Stimulated activated CD4-positive, alpha-beta T cell treated with anti-CD3 and anti-CD28 coated beads, Interleukin-4, amount 100 ng/mL, for 1 hour (primary cell): ENCODE measurements around the gene PRKG1.
"Not testable (repeated sequence)": the region's sequence is repeated elsewhere in the genome, so short reads cannot be mapped to it uniquely, and the experiment has no call there.

ENCODE experiments used
- DNase-seq: peaks from one replicate; pipeline ENCODE4 v3.0.0-alpha.2; 2020

PRKG1 gene

DNA sequence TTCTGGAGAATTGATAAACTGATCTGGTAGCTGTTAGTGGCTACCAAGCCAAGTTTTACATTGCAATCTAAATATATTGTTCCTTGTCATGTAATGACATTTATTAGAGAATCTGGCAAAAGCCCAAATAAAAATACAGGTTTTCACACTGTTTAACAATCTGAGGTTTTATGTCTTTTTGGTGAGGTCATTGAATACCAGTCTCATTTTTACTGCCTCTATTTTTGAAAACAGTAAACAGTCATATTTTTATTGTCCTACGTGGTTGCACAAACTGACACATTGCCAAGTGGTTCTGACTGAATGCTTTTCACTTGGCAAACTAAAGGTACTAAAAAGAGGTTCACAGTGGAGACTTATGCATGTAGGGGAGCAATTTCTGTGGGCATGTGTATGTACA is 157.5 kb downstream of the PRKG1 start:
- no peak for DNase-seq

DNA sequence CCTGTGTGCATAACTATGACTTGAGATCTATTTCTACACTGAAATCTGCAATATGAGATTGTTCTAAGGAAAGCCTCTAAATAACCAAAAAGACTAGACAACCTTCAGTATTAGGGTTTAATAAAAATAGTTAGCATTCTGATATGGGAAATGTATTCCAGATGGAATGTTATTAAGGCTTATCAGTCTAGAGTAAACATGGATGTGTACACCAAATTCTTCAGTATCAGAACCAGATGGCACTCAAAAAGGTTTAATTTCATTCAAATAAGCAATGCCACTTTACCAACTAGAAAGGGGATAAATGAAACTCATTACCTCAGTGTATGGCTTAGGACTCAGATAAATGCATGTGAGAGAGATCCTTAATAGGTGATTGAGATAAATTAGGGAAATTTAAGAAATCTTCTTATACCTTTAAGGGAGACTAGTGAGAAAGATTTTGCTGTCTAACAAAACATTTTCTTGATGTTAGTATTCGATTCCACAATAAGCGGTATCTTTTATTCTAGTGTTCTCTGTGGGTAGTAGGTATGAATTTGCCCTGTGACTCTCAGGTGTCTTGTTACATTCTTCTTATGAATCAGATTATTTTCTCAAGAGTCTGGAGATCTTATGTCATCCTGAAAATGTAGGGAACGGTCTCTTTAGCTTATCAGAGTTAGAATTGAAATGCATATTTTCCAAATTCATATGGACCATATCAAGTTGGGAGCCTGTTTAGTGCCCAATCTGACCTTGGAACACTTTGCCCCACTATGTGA is 159.2 kb downstream of the PRKG1 start:
- no peak for DNase-seq

DNA sequence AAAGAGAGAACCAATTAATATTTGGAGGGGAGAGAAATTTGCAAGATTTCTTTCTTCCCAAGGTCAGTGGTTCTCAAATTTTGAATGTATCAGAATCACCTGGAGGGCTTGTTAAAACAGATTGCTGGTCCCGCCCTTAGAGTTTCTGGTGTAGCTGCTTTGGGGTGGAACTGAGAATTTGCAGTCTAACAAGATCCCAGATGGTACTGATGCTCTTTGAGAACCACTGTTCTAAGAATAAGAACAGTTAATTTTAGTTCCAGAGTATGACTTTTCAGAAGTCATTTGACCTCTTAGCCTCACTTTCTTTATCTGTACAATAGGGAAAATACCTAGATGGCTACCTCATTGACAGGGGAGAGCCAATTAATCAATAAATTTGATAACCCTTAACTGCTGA is 161.6 kb downstream of the PRKG1 start:
- DNase-seq, result no peak

DNA sequence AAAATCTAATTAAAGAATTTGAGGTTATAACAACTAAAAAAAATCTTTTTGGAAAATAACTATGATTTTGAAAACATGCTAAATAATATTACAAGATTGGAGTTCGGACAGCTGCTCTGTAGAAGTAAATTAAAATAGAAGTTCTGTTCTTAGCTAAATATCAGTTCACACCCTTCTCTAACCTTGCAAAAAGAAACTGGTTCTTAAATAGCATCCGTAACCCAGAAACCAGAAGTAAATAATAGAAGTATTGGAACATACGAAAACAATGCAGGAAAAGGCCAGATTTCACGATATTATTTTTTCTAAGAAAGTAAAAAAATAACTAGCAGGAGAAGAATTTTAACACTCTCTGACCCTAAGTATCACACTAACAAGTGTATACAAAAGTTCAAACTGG is 164.7 kb downstream of the PRKG1 start:
- DNase-seq, result no peak

DNA sequence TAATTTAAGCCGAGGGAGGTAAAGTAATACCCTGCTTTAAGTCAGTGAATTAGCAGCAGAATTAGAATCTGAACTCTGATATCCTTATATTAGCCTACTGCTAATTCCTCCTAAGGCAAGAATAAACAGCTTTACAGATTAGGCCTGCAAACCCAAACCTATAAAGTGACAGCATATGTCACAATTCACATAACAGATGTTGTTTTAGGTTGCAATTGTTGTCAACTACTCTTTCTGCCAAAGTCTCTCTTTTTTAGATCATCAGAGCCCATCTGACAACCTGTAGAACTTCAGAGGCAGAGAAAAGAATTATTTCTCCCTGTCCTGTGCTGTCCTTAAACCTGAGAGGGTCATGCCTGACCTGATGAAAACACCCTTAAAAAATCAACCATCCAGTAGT is 167.2 kb downstream of the PRKG1 start:
- no peak for DNase-seq

DNA sequence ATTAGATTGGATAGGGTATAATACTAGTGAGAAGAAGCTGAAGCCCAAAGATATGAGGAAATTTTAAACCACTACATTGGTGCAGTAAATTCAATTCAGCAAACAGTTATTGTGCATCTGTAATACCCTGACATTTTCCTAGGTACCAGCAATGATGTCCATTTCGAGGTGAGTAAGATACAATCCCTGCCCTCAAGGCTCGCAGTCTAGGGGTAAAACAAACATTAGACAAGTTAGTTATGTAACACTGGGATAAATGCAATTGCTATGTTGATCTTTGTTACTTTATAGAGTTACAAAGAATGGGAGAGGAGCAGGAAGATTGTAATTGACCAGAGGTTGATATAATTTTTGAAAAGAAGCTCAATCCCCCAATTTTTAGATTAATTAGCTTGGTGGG is 168.1 kb downstream of the PRKG1 start:
- DNase-seq, result no peak

DNA sequence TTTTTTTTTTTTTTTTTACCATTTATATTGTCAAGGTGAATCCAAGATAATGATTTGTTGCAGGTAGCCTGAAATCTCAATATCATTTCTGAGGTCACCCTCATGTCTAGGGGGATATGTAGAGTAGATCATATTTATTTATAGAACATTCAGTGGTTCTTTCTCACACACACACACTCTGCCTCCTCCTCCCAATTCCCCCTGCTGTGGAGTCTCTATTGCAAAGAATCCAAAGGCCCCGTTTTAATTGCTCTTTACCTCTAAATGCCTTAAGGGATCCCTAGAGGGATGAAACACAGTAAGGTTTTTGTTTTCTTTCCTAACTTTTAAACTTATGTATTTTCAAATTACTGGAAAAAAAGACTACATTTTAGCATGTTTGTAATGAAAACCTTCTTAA is 170.0 kb downstream of the PRKG1 start:
- DNase-seq, result no peak

DNA sequence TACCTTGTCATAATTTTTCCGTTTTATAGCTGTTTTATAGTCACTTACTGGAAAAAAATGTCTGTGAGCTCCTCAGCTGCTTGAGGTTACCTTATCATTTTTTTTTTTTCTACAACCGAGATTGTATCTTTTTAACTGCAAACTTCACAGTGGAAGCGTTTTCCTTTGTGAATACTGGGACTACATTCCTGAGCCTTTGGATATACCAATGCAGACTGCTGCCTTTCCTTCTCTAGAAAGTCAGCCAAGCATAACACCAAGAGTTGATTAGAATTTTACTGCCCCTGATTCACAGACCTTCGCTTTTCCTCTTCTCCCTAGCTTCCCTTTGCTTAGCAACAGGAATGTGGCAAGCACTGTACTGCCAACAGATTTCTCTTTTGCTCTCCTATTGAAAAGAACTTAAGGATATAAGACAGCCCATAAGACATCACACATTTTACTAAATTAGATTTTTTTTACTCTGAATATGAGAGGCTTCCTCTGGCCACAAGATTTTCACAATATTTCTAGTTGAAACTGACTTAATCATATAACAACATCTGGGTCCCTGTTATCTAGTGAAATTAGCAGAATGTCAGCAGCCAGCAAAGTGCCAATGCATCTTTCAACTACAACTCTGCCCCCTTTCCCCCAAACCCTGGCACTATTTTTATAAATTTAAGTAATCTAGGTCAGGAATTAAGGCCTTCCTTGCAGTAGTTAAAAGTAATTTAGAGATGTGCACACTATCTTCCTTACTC is 170.6 kb downstream of the PRKG1 start:
- DNase-seq, result no peak

DNA sequence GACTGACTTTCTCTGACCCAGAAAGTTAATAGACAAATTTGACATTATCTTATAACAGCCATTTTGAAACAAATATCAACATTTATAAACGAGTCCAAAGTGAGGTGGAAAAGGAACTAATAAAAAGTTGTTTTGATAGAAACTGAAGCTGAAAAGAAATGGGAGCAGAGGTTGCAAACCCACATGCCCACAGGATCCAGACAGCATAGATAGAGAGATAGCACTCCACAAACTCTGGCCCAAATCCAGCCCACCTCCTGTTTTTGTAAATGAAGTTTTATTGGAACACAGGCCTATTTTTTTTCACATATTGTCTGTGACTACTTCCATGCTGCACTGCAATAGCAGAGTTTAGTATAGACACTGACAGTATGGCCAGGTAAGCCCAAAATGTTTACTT is 171.9 kb downstream of the PRKG1 start:
- DNase-seq, result no peak

DNA sequence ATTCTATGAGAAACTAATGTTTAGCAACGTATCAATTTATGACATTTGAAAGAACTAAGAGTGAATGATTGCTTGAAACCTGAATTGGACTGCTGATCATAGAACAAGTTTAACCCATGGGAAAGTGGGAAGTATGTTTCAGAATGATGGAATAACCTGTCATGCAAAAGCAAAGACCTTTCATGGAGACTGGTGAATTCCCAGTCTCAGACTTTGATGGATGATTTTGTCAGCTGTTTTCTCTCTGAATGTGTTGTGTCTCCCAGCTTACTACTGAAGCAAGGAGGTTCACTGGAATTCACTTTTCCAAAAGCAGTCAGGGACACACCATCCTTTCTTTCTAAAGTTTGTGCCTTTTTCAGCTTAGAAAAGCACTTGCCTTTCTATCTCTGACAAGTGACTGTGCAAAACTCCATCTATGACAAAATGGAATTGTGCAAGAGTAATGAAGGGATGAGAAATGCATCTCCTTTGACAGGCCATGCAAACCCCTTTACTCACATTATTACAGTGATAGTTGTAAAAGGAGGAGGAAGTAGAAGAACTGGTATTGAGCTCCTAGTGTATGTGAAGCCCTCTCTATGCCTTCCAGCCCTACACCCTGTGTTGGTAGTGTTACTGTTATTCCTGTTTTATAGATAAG is 176.1 kb downstream of the PRKG1 start:
- DNase-seq, result no peak

DNA sequence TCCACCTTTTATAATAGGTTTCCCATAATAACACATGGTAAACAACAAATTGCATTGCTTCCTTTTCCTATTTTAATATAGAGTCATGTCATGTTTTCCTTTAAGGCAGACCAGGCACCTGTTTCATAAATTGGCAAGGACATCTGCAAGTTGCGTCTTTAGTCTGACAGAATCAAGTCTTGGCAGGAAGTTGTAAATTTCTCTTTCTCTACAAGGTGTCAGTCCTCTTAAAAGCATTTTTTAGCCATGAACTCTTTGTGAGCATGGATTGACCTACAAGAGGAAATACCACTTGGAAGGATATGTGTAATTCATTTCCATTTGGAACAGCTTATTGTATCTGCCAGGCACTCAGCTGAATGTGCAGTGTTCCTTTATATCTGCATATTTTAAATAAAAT is 176.8 kb downstream of the PRKG1 start:
- no peak for DNase-seq

DNA sequence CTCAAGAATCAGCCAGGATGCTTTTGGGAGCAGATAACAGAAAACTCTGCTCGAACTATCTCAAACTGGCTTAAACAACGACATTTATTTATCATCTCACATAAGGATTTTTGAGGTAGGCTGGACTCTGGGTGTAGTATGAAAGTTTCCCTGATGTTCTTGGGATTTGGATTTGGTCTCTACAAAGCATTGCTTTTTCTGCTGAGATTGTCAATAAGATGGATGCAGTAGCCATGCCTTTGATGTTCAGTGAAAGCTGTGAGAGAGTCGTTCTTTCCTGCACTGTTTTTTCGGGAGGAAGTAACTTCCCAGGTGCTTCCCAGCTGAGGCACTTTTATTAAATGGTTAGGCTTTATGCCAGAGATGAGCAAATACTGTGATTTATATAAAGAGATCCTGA is 181.1 kb downstream of the PRKG1 start:
- no peak for DNase-seq

DNA sequence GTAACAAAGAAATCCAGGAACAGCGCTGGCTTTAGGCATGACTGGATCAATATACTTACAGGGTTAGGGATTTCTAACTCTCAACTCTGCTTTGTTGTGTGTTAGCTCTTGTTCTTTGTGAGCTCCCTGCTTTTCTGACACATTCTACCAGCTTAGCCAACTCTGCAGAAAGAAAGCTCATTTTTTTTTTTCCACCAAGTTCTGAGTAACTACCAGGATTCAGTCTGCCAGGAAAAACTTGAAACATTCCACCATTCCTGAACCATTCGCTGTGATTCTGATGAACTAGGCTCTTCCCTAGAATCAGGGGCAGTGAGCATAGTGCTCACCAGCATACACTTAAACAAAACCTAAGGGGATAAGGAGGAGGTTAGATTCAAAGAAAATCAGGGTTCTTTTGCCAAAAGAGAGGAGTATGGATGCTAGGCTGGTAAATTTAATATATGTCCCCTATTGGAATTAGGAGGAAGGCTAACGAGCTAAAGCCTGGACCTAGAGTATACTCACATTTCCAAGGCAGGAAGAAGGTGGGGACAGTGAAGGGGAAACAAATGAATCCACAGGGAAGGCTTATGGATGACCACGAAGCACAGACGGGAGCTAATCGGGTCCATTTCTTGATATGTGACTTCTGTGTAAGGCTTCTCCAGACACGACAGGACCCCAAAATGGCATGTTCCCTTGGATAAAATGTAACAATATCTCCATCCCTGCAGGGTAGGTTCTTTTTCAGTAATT is 183.4 kb downstream of the PRKG1 start:
- DNase-seq, result no peak

DNA sequence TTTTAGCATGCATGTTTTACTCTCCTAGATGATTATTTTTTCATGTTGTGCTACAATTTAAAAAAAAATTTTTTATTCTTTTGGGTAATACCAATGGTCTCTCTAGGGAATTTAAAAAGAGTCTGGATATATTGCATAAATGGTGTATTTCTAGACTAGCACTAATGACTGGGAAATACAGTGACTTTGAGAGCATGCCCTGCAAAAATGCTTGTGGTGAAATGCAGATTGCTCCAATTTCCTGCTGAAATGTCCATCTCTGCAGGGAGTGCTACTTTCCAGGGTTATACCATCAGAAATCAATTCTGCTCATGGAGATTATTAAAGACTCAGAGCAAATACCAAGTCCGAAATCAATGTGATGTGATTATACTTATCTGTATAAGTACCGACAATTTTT is 186.1 kb downstream of the PRKG1 start:
- no peak for DNase-seq

DNA sequence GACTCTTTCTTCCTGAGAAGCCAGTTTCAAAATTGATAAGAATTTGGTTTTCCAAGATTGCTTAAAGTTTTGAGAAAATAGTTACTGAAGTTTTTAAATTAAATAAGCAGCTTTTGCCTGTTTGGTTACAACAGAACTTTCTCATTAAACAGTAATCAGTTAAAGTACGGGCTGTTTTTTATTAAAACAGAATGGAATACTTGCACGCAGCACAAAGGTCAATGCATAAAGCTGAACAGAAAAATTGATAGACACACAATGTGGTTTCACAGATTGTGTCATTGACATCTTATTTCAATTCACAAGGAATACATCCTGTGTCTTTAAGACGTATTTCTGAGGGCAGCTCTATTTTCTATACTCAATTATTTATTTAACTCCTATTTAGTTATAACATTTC is 192.2 kb downstream of the PRKG1 start:
- DNase-seq, result no peak

DNA sequence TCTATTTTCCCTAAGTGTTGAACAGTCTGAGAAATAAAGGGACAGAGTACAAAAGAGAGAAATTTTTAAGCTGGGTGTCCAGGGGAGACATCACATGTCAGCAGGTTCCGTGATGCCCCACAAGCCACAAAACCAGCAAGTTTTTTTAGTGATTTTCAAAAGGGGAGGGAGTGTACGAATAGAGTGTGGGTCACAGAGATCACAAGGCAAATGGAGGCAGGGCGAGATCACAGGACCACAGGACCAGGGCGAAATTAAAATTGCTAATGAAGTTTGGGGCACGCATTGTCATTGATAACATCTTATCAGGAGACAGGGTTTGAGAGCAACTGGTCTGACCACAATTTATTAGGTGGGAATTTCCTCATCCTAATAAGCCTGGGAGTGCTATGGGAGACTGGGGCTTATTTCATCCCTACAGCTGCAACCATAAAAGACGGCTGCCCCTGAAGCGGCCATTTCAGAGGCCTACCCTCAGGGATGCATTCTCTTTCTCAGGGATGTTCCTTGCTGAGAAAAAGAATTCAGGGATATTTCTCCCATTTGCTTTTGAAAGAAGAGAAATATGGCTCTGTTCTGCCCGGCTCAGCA is 193.8 kb downstream of the PRKG1 start:
- not testable (repeated sequence) for DNase-seq

DNA sequence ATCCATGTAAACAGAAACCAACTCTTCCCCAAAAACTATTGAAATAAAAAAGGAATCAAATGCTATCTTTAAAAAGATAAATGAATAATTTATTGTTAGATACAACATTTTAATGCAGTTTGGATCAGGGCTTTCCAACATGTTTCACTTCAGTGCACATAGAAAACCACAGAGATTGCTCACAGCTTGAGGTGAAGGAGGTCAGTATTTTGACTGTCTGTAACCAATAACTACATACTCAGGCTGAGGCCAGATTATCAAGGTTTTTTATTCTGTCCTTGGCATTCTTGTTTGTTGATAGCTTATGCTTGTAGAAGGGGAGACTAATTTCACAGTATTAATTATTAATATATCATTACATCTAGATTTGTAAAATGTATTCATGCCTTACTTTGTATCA is 195.5 kb downstream of the PRKG1 start:
- no peak for DNase-seq

DNA sequence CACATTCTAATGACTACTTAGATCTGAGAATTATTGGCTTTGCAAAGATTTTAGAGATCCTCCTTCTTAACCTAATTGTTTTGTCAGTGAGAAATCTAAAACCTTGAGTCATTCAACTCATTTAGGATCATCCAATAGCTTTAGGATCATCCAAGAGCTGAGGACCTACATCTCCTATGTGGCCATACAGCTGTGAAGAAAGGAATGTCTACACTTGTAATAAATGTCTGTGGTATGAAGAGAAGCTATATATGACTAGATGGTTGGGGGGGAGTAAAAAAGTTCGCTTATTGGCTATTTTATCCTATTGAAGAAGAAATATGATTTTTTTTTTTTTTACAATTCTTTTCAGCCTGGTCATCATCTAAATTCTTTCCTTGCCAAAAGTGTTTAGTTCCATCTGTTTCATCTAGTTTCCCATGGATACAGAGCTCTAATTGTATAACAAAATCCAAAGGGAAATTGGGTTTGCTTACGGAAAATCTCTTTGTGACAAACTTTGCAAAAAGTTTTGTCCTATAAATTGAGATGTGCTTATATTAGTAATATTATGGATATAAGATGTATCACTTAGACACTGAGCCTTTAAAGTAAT is 196.7 kb downstream of the PRKG1 start:
- DNase-seq, result no peak

DNA sequence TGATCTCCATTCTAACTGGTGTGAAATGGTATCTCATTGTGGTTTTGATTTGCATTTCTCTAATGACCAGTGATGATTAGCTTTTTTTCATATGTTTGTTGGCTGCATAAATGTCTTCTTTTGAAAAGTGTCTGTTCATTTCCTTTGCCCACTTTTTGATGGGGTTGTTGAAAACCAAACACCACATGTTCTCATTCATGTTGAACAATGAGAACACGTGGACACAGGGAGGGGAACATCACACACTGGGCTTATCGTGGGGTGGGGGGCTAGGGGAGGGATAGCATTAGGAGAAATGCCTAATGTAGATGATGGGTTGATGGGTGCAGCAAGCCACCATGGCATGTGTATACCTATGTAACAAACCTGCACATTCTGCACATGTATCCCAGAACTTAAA is 197.8 kb downstream of the PRKG1 start:
- not testable (repeated sequence) for DNase-seq

DNA sequence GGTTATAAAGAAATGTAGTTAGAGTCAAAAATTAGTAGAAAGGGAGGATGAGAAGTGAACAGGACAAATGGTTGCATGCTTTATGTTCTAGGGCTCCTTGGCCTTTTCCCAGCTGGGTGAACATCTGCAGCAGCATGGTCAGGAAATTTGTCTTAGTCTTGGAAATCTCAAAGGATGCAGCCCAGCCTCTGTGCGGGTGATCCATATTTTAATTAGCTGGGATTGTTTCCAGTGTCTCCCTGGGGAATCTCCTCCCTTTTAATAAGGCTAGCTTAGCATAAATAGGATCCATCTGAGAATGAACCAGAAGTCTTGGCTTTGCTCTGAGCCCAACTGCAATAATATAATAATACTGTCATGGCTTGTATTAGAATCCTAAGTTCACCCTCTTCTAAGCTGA is 198.3 kb downstream of the PRKG1 start:
- no peak for DNase-seq

DNA sequence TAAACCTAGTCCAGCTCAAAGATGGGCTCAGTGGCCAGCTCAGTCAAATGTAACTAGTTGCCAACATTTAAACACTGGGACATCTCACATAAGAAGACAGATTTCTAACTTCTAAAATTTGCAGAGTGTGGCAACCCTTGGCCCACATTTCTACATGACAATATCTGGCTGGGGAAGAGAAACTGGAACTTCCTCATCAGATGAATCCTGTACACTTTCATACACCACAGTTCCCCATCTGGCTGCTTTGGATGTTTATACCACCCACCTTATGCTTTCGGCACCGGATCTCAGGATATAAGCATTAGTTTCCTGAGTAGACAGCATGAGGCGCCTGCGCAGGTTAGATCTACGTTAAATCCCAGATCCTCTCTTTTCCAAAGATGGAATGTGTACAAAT is 199.3 kb downstream of the PRKG1 start:
- no peak for DNase-seq

DNA sequence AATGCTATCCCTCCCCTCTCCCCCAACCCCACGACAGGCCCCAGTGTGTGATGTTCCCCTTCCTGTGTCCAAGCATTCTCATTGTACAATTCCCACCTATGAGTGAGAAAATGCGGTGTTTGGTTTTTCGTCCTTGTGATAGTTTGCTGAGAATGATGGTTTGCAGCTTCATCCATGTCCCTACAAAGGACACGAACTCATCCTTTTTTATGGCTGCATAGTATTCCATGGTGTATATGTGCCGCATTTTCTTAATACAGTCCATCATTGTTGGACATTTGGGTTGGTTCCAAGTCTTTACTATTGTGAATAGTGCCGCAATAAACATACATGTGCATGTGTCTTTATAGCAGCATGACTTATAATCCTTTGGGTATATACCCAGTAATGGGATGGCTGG is 201.8 kb downstream of the PRKG1 start:
- DNase-seq, result not testable (repeated sequence)

DNA sequence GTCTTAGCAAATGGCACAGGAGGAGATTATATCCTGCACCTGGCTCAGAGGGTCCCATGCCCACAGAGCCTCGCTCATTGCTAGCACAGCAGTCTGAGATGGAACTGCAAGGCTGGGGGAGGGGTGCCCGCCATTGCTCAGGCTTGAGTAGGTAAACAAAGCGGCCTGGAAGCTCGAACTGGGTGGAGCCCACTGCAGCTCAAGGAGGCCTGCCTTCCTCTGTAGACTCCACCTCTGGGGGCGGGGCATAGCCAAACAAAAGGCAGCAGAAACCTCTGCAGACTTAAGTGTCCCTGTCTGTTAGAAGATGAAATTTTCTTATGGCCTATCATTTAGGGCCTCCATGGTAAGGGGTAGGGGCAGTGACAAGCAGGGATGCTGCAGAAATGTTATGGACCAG is 207.1 kb downstream of the PRKG1 start:
- not testable (repeated sequence) for DNase-seq
